Stimulated activated CD4-positive, alpha-beta T cell treated with anti-CD3 and anti-CD28 coated beads, Interleukin-4, amount 100 ng/mL, for 24 hours (primary cell): ENCODE results near the gene HMSD.
"Not testable (repeated sequence)": the region's sequence is repeated elsewhere in the genome, so short reads cannot be mapped to it uniquely, and the experiment has no call there.

Experiments
- DNase-seq: peaks from one replicate; pipeline ENCODE4 v3.0.0-alpha.2; 2020

HMSD gene

GRCh38 chr18:63949068-63949737, at the start of gene HMSD:
TSS of gene HMSD (plus strand) at chr18:63949301. CDS start at chr18:63953456, 4,155 bp downstream.
- peak; percentile 60 for DNase-seq

GRCh38 chr18:63903851-63904570, 45.1 kb upstream of the HMSD start:
- no peak for DNase-seq

- DNase-seq: no peak
Observed at GRCh38 chr18:63904694-63905093, 44.4 kb upstream of the HMSD start.

- no peak for DNase-seq
Observed at GRCh38 chr18:63905361-63905760, 43.7 kb upstream of the HMSD start.

- no peak for DNase-seq
Observed at GRCh38 chr18:63906056-63906455, 43.0 kb upstream of the HMSD start.

- DNase-seq: no peak
Observed at GRCh38 chr18:63907664-63908063, 41.4 kb upstream of the HMSD start, which contains the start of gene SERPINB10. TSS of gene SERPINB10 (plus strand) at chr18:63907958. CDS start at chr18:63915511, 7,553 bp downstream.

- DNase-seq: no peak
Observed at GRCh38 chr18:63908858-63909257, 40.2 kb upstream of the HMSD start.

GRCh38 chr18:63909870-63910269, 39.2 kb upstream of the HMSD start:
- DNase-seq: no peak

GRCh38 chr18:63917817-63918216, 31.3 kb upstream of the HMSD start:
- DNase-seq: no peak

GRCh38 chr18:63922049-63922448, 27.1 kb upstream of the HMSD start:
- DNase-seq: no peak

- no peak for DNase-seq
Observed at GRCh38 chr18:63924551-63924950, 24.6 kb upstream of the HMSD start.

- DNase-seq: no peak
Observed at GRCh38 chr18:63928331-63928730, 20.8 kb upstream of the HMSD start.

GRCh38 chr18:63929369-63929768, 19.7 kb upstream of the HMSD start:
- DNase-seq: not testable (repeated sequence)

GRCh38 chr18:63930773-63931354, 18.2 kb upstream of the HMSD start:
- DNase-seq: no peak

- DNase-seq: peak; percentile 60
Observed at GRCh38 chr18:63936156-63936931, 12.8 kb upstream of the HMSD start.

- DNase-seq: no peak
Observed at GRCh38 chr18:63936932-63937393, 12.1 kb upstream of the HMSD start.

- DNase-seq: no peak
Observed at GRCh38 chr18:63940008-63940407, 9.1 kb upstream of the HMSD start.

- not testable (repeated sequence) for DNase-seq
Observed at GRCh38 chr18:63940543-63941050, 8.5 kb upstream of the HMSD start.

GRCh38 chr18:63947051-63947790, 1.9 kb upstream of the HMSD start:
- no peak for DNase-seq

GRCh38 chr18:63951302-63951705, 2.2 kb downstream of the HMSD start:
- DNase-seq: peak; percentile 53

GRCh38 chr18:63953811-63954210, 4.7 kb downstream of the HMSD start:
- no peak for DNase-seq

- DNase-seq: no peak
Observed at GRCh38 chr18:63956755-63957154, 7.7 kb downstream of the HMSD start.
